ENCODE data around the gene NTN1. TPM values are rescaled to one million over a fixed set of nuclear protein-coding genes. Genes with fewer than 3 reads are reported as not detected.

The NTN1 gene
- total RNA-seq, 1 experiment from 2014 or later: 4.2 TPM

DNA sequence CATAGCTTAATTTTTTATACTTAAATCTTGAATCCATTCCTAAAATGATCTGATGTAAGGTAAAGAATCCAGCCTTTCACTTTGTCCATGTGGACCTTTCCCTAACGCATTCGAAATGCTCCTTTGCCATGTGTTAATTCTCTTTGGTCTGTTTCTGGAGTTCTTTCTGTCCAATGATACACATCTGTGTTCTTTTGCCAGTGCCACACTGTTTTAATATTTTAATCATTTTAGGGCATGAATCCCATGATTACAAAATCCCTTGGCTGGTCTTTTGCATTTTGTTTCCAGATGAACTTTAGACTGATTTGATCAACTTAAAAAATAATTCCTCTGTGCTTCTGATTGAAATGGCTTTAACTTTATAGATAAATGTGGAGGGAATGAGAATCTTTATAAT is 74.1 kb downstream of the NTN1 start:
- intact Hi-C loops (cut with micrococcal nuclease): no loop called here
- RAD21 ChIA-PET (ENCODE audit: low non-redundant PET in 1 of 2, low total read pairs in 2 of 2, uncharacterized antibody in 2 of 2, unreplicated experiment in 2 of 2): no interaction called here
- no peaks in the 10 kb centered on the region for H3K27me3 ChIP-seq (ENCODE audit: insufficient read depth, low read length)
- H4K20me1 ChIP-seq (ENCODE audit: insufficient read depth): no peaks in the 10 kb centered on the region
- ATAC-seq (no peak), DNase-seq (ENCODE audit: low read depth, low spot score) (no peak)
- H2AFZ ChIP-seq (ENCODE audit: low read depth, low read length, poor library complexity, severe bottlenecking): no peak overlapping the region
- BruUV-seq (replicated peaks): no TSS peak
- no peak overlapping the region for H3K9ac ChIP-seq (ENCODE audit: low read length)
- H3K79me2 ChIP-seq (ENCODE audit: insufficient read depth, low read length): no peaks in the 10 kb centered on the region
- H3K36me3 ChIP-seq (ENCODE audit: control insufficient read depth in 1 of 2, insufficient read depth in 2 of 2, low read length in 2 of 2): no peaks in the 10 kb centered on the region
- no peak overlapping the region for H3K27ac ChIP-seq (ENCODE audit: low read depth, low read length)
- H3K4me1 ChIP-seq (ENCODE audit: control insufficient read depth in 1 of 2, insufficient read depth in 2 of 2, low read length in 2 of 2): no peaks in the 10 kb centered on the region
- POLR2A ChIA-PET: no interaction called here
- CTCF ChIA-PET: no interaction called here
- H3K9me2 ChIP-seq (ENCODE audit: insufficient read depth): no peaks in the 10 kb centered on the region
- no peaks in the 10 kb centered on the region for H3K9me3 ChIP-seq (ENCODE audit: control insufficient read depth in 1 of 2, insufficient read depth in 1 of 2, low read depth in 1 of 2, low read length in 2 of 2)
- no peak overlapping the region for H3K4me2 ChIP-seq (ENCODE audit: low read length)
- no peak overlapping the region for H3K4me3 ChIP-seq (replicated peaks in 1 of 2; ENCODE audit: low read depth in 1 of 2, low read length in 2 of 2)
- no peak for TF ChIP-seq YY1 (IDR thresholded peaks at IDR 0.05; ENCODE audit: extremely low read depth, insufficient replicate concordance, low read depth, low read length)
- TF ChIP-seq SRF (IDR thresholded peaks at IDR 0.05; ENCODE audit: low read depth): no peak
- TF ChIP-seq EGR1 (IDR thresholded peaks at IDR 0.05; ENCODE audit: low read depth): no peak
- no peak for TF ChIP-seq ZNF274 (IDR thresholded peaks at IDR 0.05; ENCODE audit: low read depth, low read length)
- no peak for TF ChIP-seq RAD21 (IDR thresholded peaks at IDR 0.05; ENCODE audit: low read depth)
- no peak for TF ChIP-seq CBX3 (IDR thresholded peaks at IDR 0.05; ENCODE audit: low read depth)
- no peak for TF ChIP-seq POLR2A (IDR thresholded peaks at IDR 0.05; ENCODE audit: borderline replicate concordance, extremely low read depth, insufficient read depth, insufficient read length)
- no peak for TF ChIP-seq SP1 (IDR thresholded peaks at IDR 0.05; ENCODE audit: low read depth)
- TF ChIP-seq ZFX (IDR thresholded peaks at IDR 0.05): no peak
- TF ChIP-seq SIN3A (IDR thresholded peaks at IDR 0.05; ENCODE audit: low read depth): no peak
- TF ChIP-seq EZH2phosphoT487 (IDR thresholded peaks at IDR 0.05; ENCODE audit: borderline replicate concordance): no peak
- TF ChIP-seq, protein P1, sequence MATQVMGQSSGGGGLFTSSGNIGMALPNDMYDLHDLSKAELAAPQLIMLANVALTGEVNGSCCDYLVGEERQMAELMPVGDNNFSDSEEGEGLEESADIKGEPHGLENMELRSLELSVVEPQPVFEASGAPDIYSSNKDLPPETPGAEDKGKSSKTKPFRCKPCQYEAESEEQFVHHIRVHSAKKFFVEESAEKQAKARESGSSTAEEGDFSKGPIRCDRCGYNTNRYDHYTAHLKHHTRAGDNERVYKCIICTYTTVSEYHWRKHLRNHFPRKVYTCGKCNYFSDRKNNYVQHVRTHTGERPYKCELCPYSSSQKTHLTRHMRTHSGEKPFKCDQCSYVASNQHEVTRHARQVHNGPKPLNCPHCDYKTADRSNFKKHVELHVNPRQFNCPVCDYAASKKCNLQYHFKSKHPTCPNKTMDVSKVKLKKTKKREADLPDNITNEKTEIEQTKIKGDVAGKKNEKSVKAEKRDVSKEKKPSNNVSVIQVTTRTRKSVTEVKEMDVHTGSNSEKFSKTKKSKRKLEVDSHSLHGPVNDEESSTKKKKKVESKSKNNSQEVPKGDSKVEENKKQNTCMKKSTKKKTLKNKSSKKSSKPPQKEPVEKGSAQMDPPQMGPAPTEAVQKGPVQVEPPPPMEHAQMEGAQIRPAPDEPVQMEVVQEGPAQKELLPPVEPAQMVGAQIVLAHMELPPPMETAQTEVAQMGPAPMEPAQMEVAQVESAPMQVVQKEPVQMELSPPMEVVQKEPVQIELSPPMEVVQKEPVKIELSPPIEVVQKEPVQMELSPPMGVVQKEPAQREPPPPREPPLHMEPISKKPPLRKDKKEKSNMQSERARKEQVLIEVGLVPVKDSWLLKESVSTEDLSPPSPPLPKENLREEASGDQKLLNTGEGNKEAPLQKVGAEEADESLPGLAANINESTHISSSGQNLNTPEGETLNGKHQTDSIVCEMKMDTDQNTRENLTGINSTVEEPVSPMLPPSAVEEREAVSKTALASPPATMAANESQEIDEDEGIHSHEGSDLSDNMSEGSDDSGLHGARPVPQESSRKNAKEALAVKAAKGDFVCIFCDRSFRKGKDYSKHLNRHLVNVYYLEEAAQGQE (IDR thresholded peaks at IDR 0.05; ENCODE audit: low read depth): no peak
- TF ChIP-seq, protein P2, sequence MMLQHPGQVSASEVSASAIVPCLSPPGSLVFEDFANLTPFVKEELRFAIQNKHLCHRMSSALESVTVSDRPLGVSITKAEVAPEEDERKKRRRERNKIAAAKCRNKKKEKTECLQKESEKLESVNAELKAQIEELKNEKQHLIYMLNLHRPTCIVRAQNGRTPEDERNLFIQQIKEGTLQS (IDR thresholded peaks at IDR 0.05): no peak

Measured in HCT116 (cell line).